HCT116 (cell line): ENCODE measurements around the gene AVPI1. TPM values are rescaled to one million over a fixed set of nuclear protein-coding genes. Genes with fewer than 3 reads are reported as not detected.
A peak's percentile ranks its signal among the peaks of the same experiment; 100 is the strongest.

ENCODE experiments used
- ATAC-seq: fragments of 200-7000 bp; cut with Tn5 transposase; 2 replicates; pipeline ENCODE4 v1.9.1; 2020; ENCODE audit warnings: mild to moderate bottlenecking, moderate library complexity
- BruUV-seq: library from RNA; stranded (reverse); fragments of 400-500 nt; replicated peaks from 2 replicates; lab custom pipeline; 2021; lab: Mats Ljungman, UMichigan
- CTCF ChIA-PET: fragments of 300-600 bp; sonication (Branson Sonifier 250); formaldehyde crosslinking; loops from one replicate; lab custom pipeline; 2021; ENCODE audit warnings: antibody characterized with exemption; lab: Charles Lee
- POLR2A ChIA-PET: fragments of 300-600, 350-600 bp; sonication (Branson Sonifier 250); formaldehyde crosslinking; loops from one replicate; lab custom pipeline; 2021; ENCODE audit warnings: antibody characterized with exemption; lab: Charles Lee
- RAD21 ChIA-PET, 2 experiments: fragments of 300-600 bp; sonication (Branson Sonifier 250); formaldehyde crosslinking; loops; one replicate each; lab custom pipeline; 2023; ENCODE audit warnings: low total read pairs in 2 of 2; ENCODE audit not compliant: uncharacterized antibody in 2 of 2, unreplicated experiment in 2 of 2, low non-redundant PET in 1 of 2; lab: Charles Lee
- DNase-seq: peaks from one replicate; pipeline ENCODE4 v3.0.0-alpha.2; 2010; ENCODE audit warnings: low read depth, low spot score
- H2AFZ ChIP-seq: fragments of 200-600 bp; shearing (Covaris generic), sonication (generic); 2 replicates; pipeline ENCODE4 v1.6.1; 2017; ENCODE audit warnings: low read depth, mixed run types, mixed read lengths, antibody characterized with exemption, low read length; ENCODE audit not compliant: poor library complexity, severe bottlenecking
- H3K27ac ChIP-seq: 2 replicates; pipeline ENCODE4 v1.5.1; 2012; ENCODE audit warnings: low read depth, low read length
- H3K27me3 ChIP-seq: fragments of 200-600 bp; sonication (generic); 2 replicates; pipeline ENCODE4 v1.6.1; 2016; ENCODE audit warnings: mixed run types, low read length, mixed read lengths; ENCODE audit not compliant: insufficient read depth
- H3K36me3 ChIP-seq, 2 experiments: fragments of 200-500 bp in 1 of 2; fragments of 200-600 bp in 1 of 2; sonication (Bioruptor generic) in 1 of 2; sonication (generic) in 1 of 2; 2 replicates each; pipeline versions ENCODE4 v1.5.1 to v1.6.1; 2014 to 2016; ENCODE audit warnings: low read length in 2 of 2, inconsistent platforms in 1 of 2, mixed read lengths in 1 of 2, mixed run types in 1 of 2; ENCODE audit not compliant: insufficient read depth in 2 of 2, control insufficient read depth in 1 of 2
- H3K4me1 ChIP-seq, 2 experiments: fragments of 200-600 bp in 1 of 2; sonication (generic) in 1 of 2; 2 replicates each; pipeline versions ENCODE4 v1.5.1 to v1.6.1; 2012 to 2017; ENCODE audit warnings: low read length in 2 of 2, inconsistent platforms in 1 of 2, mild to moderate bottlenecking in 1 of 2, mixed read lengths in 1 of 2, mixed run types in 1 of 2, moderate library complexity in 1 of 2; ENCODE audit not compliant: insufficient read depth in 2 of 2, control insufficient read depth in 1 of 2
- H3K4me2 ChIP-seq: fragments of 200-600 bp; sonication (generic); 2 replicates; pipeline ENCODE4 v1.6.1; 2017; ENCODE audit warnings: mixed run types, low read length, mixed read lengths
- H3K4me3 ChIP-seq, 2 experiments: fragments of 200-600 bp in 1 of 2; sonication (generic) in 1 of 2; replicated peaks in 1 of 2; 2 replicates each; pipeline ENCODE4 v1.5.1; 2011 to 2016; ENCODE audit warnings: low read length in 2 of 2, control low read depth in 1 of 2, low read depth in 1 of 2, mild to moderate bottlenecking in 1 of 2, mixed read lengths in 1 of 2, mixed run types in 1 of 2
- H3K79me2 ChIP-seq: fragments of 200-600 bp; sonication (generic); 2 replicates; pipeline ENCODE4 v1.6.1; 2017; ENCODE audit warnings: mild to moderate bottlenecking, mixed run types, low read length, moderate library complexity, mixed read lengths; ENCODE audit not compliant: insufficient read depth
- H3K9ac ChIP-seq: fragments of 200-600 bp; sonication (generic); 2 replicates; pipeline ENCODE4 v1.6.1; 2016; ENCODE audit warnings: low read length, mixed read lengths
- H3K9me2 ChIP-seq: fragments of 200-600 bp; sonication (generic), shearing (Covaris generic); 2 replicates; pipeline ENCODE4 v1.6.1; 2017; ENCODE audit warnings: mixed run types, mild to moderate bottlenecking, moderate library complexity; ENCODE audit not compliant: insufficient read depth
- H3K9me3 ChIP-seq, 2 experiments: fragments of 200-500 bp in 1 of 2; fragments of 200-600 bp in 1 of 2; sonication (Bioruptor generic) in 1 of 2; sonication (generic) in 1 of 2; 2 replicates each; pipeline ENCODE4 v1.6.1; 2014 to 2017; ENCODE audit warnings: low read length in 2 of 2, mixed read lengths in 2 of 2, inconsistent platforms in 1 of 2, low read depth in 1 of 2, mild to moderate bottlenecking in 1 of 2, mixed run types in 1 of 2, moderate library complexity in 1 of 2; ENCODE audit not compliant: control insufficient read depth in 1 of 2, insufficient read depth in 1 of 2
- H4K20me1 ChIP-seq: fragments of 200-600 bp; sonication (generic), shearing (Covaris generic); 2 replicates; pipeline ENCODE4 v1.6.1; 2017; ENCODE audit warnings: mixed run types, mild to moderate bottlenecking, moderate library complexity; ENCODE audit not compliant: insufficient read depth
- ATF3 ChIP-seq: IDR thresholded peaks from 2 replicates; pipeline ENCODE4 v1.6.1; 2012
- CBX3 ChIP-seq: IDR thresholded peaks from 2 replicates; pipeline ENCODE4 v1.6.1; 2012; ENCODE audit warnings: low read depth
- CEBPB ChIP-seq: IDR thresholded peaks from 2 replicates; pipeline ENCODE4 v1.6.1; 2012; ENCODE audit warnings: low read depth
- EGR1 ChIP-seq: IDR thresholded peaks from 2 replicates; pipeline ENCODE4 v1.6.1; 2012; ENCODE audit warnings: low read depth
- ELF1 ChIP-seq: IDR thresholded peaks from 2 replicates; pipeline ENCODE4 v1.6.1; 2012; ENCODE audit warnings: low read depth, borderline replicate concordance
- EZH2 ChIP-seq: fragments of 200-600 bp; sonication (generic); IDR thresholded peaks from 2 replicates; pipeline ENCODE4 v1.6.1; 2017; ENCODE audit warnings: antibody characterized with exemption, mixed run types
- EZH2phosphoT487 ChIP-seq: fragments of 200-600 bp; IDR thresholded peaks from 2 replicates; pipeline ENCODE4 v1.6.1; 2018; ENCODE audit warnings: antibody characterized with exemption, borderline replicate concordance
- FOSL1 ChIP-seq: IDR thresholded peaks from 2 replicates; pipeline ENCODE4 v1.6.1; 2012; ENCODE audit warnings: low read depth
- JUND ChIP-seq: IDR thresholded peaks from 2 replicates; pipeline ENCODE4 v1.6.1; 2012
- POLR2A ChIP-seq: IDR thresholded peaks from 2 replicates; pipeline ENCODE4 v1.7.0; 2011; ENCODE audit warnings: borderline replicate concordance; ENCODE audit not compliant: insufficient read depth, insufficient read length; ENCODE audit errors: extremely low read depth
- POLR2AphosphoS5 ChIP-seq: IDR thresholded peaks from 2 replicates; pipeline ENCODE4 v1.6.1; 2011; ENCODE audit warnings: mild to moderate bottlenecking, low read depth, low read length, moderate library complexity
- RAD21 ChIP-seq: IDR thresholded peaks from 2 replicates; pipeline ENCODE4 v1.6.1; 2012; ENCODE audit warnings: low read depth, mild to moderate bottlenecking
- REST ChIP-seq: IDR thresholded peaks from 2 replicates; pipeline ENCODE4 v1.6.1; 2012; ENCODE audit warnings: low read depth
- SP1 ChIP-seq: IDR thresholded peaks from 2 replicates; pipeline ENCODE4 v1.6.1; 2012; ENCODE audit warnings: low read depth
- SRF ChIP-seq: IDR thresholded peaks from 2 replicates; pipeline ENCODE4 v1.6.1; 2012; ENCODE audit warnings: low read depth
- TCF7L2 ChIP-seq: IDR thresholded peaks from 2 replicates; pipeline ENCODE4 v1.7.0; 2011; ENCODE audit warnings: borderline replicate concordance, inconsistent platforms; ENCODE audit not compliant: insufficient read depth, insufficient read length; ENCODE audit errors: extremely low read depth
- ZFX ChIP-seq: fragments of 450-650 bp; IDR thresholded peaks from 2 replicates; pipeline ENCODE4 v1.6.1; 2017
- intact Hi-C: fragments of 100-400 bp; cut with micrococcal nuclease; formaldehyde crosslinking; loops from 2 replicates; pipeline ENCODE4 v1.10.0; 2022
- total RNA-seq: library from RNA; stranded (reverse); gene quantifications from one replicate; pipeline ENCODE4 v1.2.1, GENCODE V29; 2021; ENCODE audit not compliant: unreplicated experiment

AVPI1 gene
- total RNA-seq, 1 experiment from 2014 or later, result 26.7 TPM

- RAD21 ChIA-PET, result no interaction called here
- POLR2A ChIA-PET, result no interaction called here
Observed at GRCh38 chr10:97729014-97729413, 42.0 kb upstream of the AVPI1 start.

DNA sequence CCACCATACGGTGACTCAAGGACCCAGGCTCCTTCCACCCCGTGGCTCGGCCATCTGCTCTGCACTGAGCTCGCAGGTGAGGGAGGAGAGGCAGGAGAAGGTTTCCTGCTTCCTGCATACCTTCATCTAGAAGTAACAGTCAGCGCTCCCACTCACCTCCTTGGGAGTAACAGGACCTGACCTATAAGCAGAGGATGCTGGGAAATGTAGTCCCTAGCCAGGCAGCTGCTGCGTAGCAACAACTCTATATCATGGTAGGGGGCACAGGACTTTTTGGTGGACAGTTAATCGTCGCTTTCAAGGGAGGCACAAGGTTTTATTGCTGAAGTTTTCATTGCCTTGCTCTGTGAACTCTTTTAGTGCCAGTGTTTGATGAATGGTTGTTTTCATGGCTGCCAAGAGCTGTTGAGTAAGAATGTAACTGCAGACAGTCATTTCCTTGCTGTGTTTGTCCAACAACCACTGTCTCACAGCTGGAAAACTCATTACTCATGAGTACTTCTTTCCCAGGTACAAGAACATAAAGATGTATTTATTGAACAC lies 39.7 kb upstream of the AVPI1 start:
- Histone ChIP-seq H3K4me2 (no peak overlapping the region), H3K27me3 (no peaks in the 10 kb centered on the region), H3K4me3 (no peak overlapping the region), H2AFZ (no peak overlapping the region), H3K9me2 (no peaks in the 10 kb centered on the region), H4K20me1 (no peaks in the 10 kb centered on the region), H3K9me3 (no peaks in the 10 kb centered on the region), H3K36me3 (no peaks in the 10 kb centered on the region), H3K9ac (no peak overlapping the region), H3K79me2 (no peaks in the 10 kb centered on the region), H3K27ac (no peak overlapping the region), H3K4me1 (peaks cover 0 to 11% of the 10 kb centered on the region in 2 experiments; a peak in 2 of 4 replicates)
- ChIA-PET POLR2A (no interaction called here), CTCF (interaction anchor here (0.9 to 3.2 kb wide), 3 partner anchors 17 to 50 kb away, joined by 3 to 18 read pairs (median 6); no protein-coding TSS in a partner anchor), RAD21 (no interaction called here)
- ATAC-seq (peak; percentile 63), DNase-seq (no peak)
- intact Hi-C loops, result no loop called here
- TF ChIP-seq CBX3, result no peak; the same call in 1 of the 2 replicates
- no peak for TF ChIP-seq ATF3
- no peak for TF ChIP-seq EZH2phosphoT487
- no peak for TF ChIP-seq ZFX
- TF ChIP-seq SP1, result no peak
- TF ChIP-seq EGR1, result no peak
- TF ChIP-seq REST, result no peak
- TF ChIP-seq JUND, result no peak
- no peak for TF ChIP-seq POLR2AphosphoS5
- no peak for TF ChIP-seq EZH2
- TF ChIP-seq SRF, result no peak
- TF ChIP-seq ELF1, result no peak
- TF ChIP-seq FOSL1, result no peak
- no peak for TF ChIP-seq POLR2A
- no TSS peak for BruUV-seq

More at GRCh38 chr10:97729014-97729413, 42.0 kb upstream of the AVPI1 start:
- Histone ChIP-seq H3K4me3 (no peak overlapping the region), H4K20me1 (no peaks in the 10 kb centered on the region), H3K36me3 (no peaks in the 10 kb centered on the region), H2AFZ (no peak overlapping the region), H3K27ac (no peak overlapping the region), H3K79me2 (no peaks in the 10 kb centered on the region), H3K9ac (no peak overlapping the region), H3K4me1 (peaks cover 0 to 11% of the 10 kb centered on the region in 2 experiments; a peak in 2 of 4 replicates), H3K9me2 (no peaks in the 10 kb centered on the region), H3K9me3 (no peaks in the 10 kb centered on the region), H3K27me3 (no peaks in the 10 kb centered on the region), H3K4me2 (no peak overlapping the region)
- intact Hi-C loops, result no loop called here
- ATAC-seq (no peak), DNase-seq (no peak)
- no TSS peak for BruUV-seq
- TF ChIP-seq RAD21 (no peak), SP1 (no peak), EZH2 (no peak), POLR2AphosphoS5 (no peak), TCF7L2 (no peak), CEBPB (no peak), CBX3 (no peak), EZH2phosphoT487 (no peak)
- CTCF ChIA-PET, result no interaction called here
